GM12878 (cell line): Measurements from ENCODE around the gene DIAPH2. TPM values are rescaled to one million over a fixed set of nuclear protein-coding genes. Genes with fewer than 3 reads are reported as not detected.

Experiments
- CEBPZ ChIP-seq: fragments of 150-350 bp; IDR thresholded peaks from 2 replicates; pipeline ENCODE4 v1.6.1; 2016; ENCODE audit warnings: low read depth, low read length
- HCFC1 ChIP-seq: fragments of 150-350 bp; IDR thresholded peaks from 2 replicates; pipeline ENCODE4 v1.6.1; 2014; ENCODE audit warnings: low read length
- IRF3 ChIP-seq: fragments of 450-650 bp; IDR thresholded peaks from 2 replicates; pipeline ENCODE4 v1.6.1; 2014; ENCODE audit warnings: mild to moderate bottlenecking
- KLF5 ChIP-seq: fragments of 450-650 bp; IDR thresholded peaks from 2 replicates; pipeline ENCODE4 v1.6.1; 2014; ENCODE audit warnings: mild to moderate bottlenecking; ENCODE audit not compliant: partially characterized antibody
- ZBTB4 ChIP-seq: fragments of 450-650 bp; formaldehyde crosslinking; IDR thresholded peaks from 2 replicates; pipeline ENCODE4 v1.4.0; 2022; ENCODE audit warnings: mild to moderate bottlenecking, moderate library complexity
- polyA plus RNA-seq, 11 experiments: library from polyadenylated mRNA; depleted of rRNA in 4 of 11; unstranded in 6 of 11; stranded (reverse) in 5 of 11; fragments of >200 nt; fragmentation: Nextera tagmentation in 4 of 11; fragmentation: Illumina TruSeq in 1 of 11; extraction: Ambion mirVana in 4 of 11; extraction: Trizol in 1 of 11; gene quantifications; 1 replicate in 1 of 11; 2 replicates in 10 of 11; pipeline versions ENCODE4 v1.2.1 to v1.2.3, GENCODE V29; 2011 to 2016; ENCODE audit warnings: inconsistent platforms in 2 of 11, missing spikeins in 2 of 11, low read depth in 1 of 11
- total RNA-seq, 4 experiments: library from RNA; depleted of rRNA in 3 of 4; stranded (reverse); fragments of >200 nt in 3 of 4; fragmentation: Illumina TruSeq in 1 of 4; extraction: Trizol in 1 of 4; gene quantifications; 2 replicates each; pipeline versions ENCODE4 v1.2.1 to v1.2.3, GENCODE V29; 2013 to 2021

DIAPH2 gene
- total and polyA plus RNA-seq, 10 of the 15 experiments (the other 5 are each of a cell fraction or from before 2014, with no cell fraction given) = 2.2 to 16.6 (median 8.8) TPM

- TF ChIP-seq ZBTB4 (CRISPR knock-in tag) (no peak), KLF5 (no peak), HCFC1 (no peak), CEBPZ (no peak), IRF3 (no peak)
Measured at GRCh38 chrX:97238632-97239031, 554.0 kb downstream of the DIAPH2 start (continued).
